HepG2 (cell line): ENCODE measurements around the gene ZNF341. TPM values are rescaled to one million over a fixed set of nuclear protein-coding genes. Genes with fewer than 3 reads are reported as not detected.

Experiments
- AGO2 ChIP-seq: fragments of 200-400 bp; formaldehyde crosslinking; optimal IDR thresholded peaks from 2 replicates; pipeline ENCODE3; 2017; ENCODE audit warnings: mild to moderate bottlenecking, low read depth, low read length, moderate library complexity
- ATF6 ChIP-seq: sonication (generic); formaldehyde crosslinking; conservative IDR thresholded peaks from 2 replicates; pipeline ENCODE4 v1.4.0; 2020; ENCODE audit warnings: missing genetic modification reagents
- BCL6 ChIP-seq: IDR thresholded peaks from 2 replicates; pipeline ENCODE4 v1.6.1; 2016; ENCODE audit warnings: missing genetic modification reagents, missing compliant biosample characterization
- CEBPG ChIP-seq: IDR thresholded peaks from 2 replicates; pipeline ENCODE4 v1.6.1; 2016
- EP300 ChIP-seq, 3 experiments: sonication (generic) in 1 of 3; formaldehyde crosslinking in 1 of 3; IDR thresholded peaks; 2 replicates each; pipeline versions ENCODE4 v1.5.1 to v1.6.1; 2011 to 2020; ENCODE audit warnings: low read depth in 2 of 3, low read length in 2 of 3, borderline replicate concordance in 1 of 3, improper control_type of control experiment in 1 of 3, mild to moderate bottlenecking in 1 of 3, missing genetic modification reagents in 1 of 3, moderate library complexity in 1 of 3
- KDM6A ChIP-seq: IDR thresholded peaks from 2 replicates; pipeline ENCODE4 v1.6.1; 2016; ENCODE audit warnings: low read depth
- LCORL ChIP-seq, 2 experiments: fragments of 450-650 bp in 1 of 2; sonication (generic) in 1 of 2; formaldehyde crosslinking in 1 of 2; IDR thresholded peaks; 2 replicates each; pipeline versions ENCODE4 v1.5.0 to v1.6.1; 2017 to 2020; ENCODE audit warnings: antibody characterized with exemption in 1 of 2, missing genetic modification reagents in 1 of 2
- RXRA ChIP-seq: sonication (generic); formaldehyde crosslinking; IDR thresholded peaks from 2 replicates; pipeline ENCODE4 v1.5.1; 2020; ENCODE audit warnings: missing genetic modification reagents
- SNAPC5 ChIP-seq: sonication (generic); formaldehyde crosslinking; IDR thresholded peaks from 2 replicates; pipeline ENCODE4 v1.8.1; 2023; ENCODE audit warnings: mild to moderate bottlenecking, missing genetic modification reagents, borderline replicate concordance
- ZBTB21 ChIP-seq: sonication (generic); formaldehyde crosslinking; IDR thresholded peaks from 2 replicates; pipeline ENCODE4 v1.4.0; 2020; ENCODE audit warnings: missing genetic modification reagents
- ZHX1 ChIP-seq: sonication (generic); formaldehyde crosslinking; IDR thresholded peaks from 2 replicates; pipeline ENCODE4 v1.8.1; 2022; ENCODE audit warnings: low read depth, mild to moderate bottlenecking, missing genetic modification reagents
- ZNF24 ChIP-seq: fragments of 450-650 bp; IDR thresholded peaks from 2 replicates; pipeline ENCODE4 v1.6.1; 2017; ENCODE audit warnings: antibody characterized with exemption, mild to moderate bottlenecking
- ZNF260 ChIP-seq: sonication (generic); formaldehyde crosslinking; IDR thresholded peaks from 2 replicates; pipeline ENCODE4 v1.4.0; 2020; ENCODE audit warnings: missing genetic modification reagents, low read depth, mild to moderate bottlenecking, borderline replicate concordance
- ZNF296 ChIP-seq: sonication (generic); formaldehyde crosslinking; conservative IDR thresholded peaks from 2 replicates; pipeline ENCODE4 v1.5.0; 2020; ENCODE audit warnings: mild to moderate bottlenecking, missing genetic modification reagents
- ZNF367 ChIP-seq: sonication (generic); formaldehyde crosslinking; IDR thresholded peaks from 2 replicates; pipeline ENCODE4 v1.4.0; 2020; ENCODE audit warnings: missing genetic modification reagents, borderline replicate concordance
- ZNF552 ChIP-seq: sonication (generic); formaldehyde crosslinking; IDR thresholded peaks from 2 replicates; pipeline ENCODE4 v1.9.0; 2022; ENCODE audit warnings: missing genetic modification reagents, mild to moderate bottlenecking, borderline replicate concordance
- ZNF567 ChIP-seq: sonication (generic); formaldehyde crosslinking; IDR thresholded peaks from 2 replicates; pipeline ENCODE4 v1.8.1; 2023; ENCODE audit warnings: mild to moderate bottlenecking, missing genetic modification reagents, borderline replicate concordance
- ZNF691 ChIP-seq: sonication (generic); formaldehyde crosslinking; IDR thresholded peaks from 2 replicates; pipeline ENCODE4 v1.4.0; 2020; ENCODE audit warnings: missing genetic modification reagents, low read depth, mild to moderate bottlenecking, borderline replicate concordance
- ZNF703 ChIP-seq: sonication (generic); formaldehyde crosslinking; IDR thresholded peaks from 2 replicates; pipeline ENCODE4 v1.5.1; 2020; ENCODE audit warnings: missing genetic modification reagents, mild to moderate bottlenecking, moderate library complexity, borderline replicate concordance
- polyA plus RNA-seq, 8 experiments: library from polyadenylated mRNA; depleted of rRNA in 3 of 8; stranded (reverse) in 7 of 8; unstranded in 1 of 8; fragments of >200 nt; fragmentation: Illumina TruSeq in 4 of 8; extraction: Trizol in 4 of 8; gene quantifications; 2 replicates each; pipeline versions ENCODE4 v1.2.1 to v1.2.3, GENCODE V29; 2011 to 2016; ENCODE audit warnings: low read depth in 4 of 8, missing spikeins in 1 of 8, mixed read lengths in 1 of 8; ENCODE audit not compliant: insufficient read depth in 1 of 8
- total RNA-seq, 5 experiments: library from RNA; depleted of rRNA; stranded (reverse); fragments of >200 nt; fragmentation: Illumina TruSeq; extraction: Trizol; gene quantifications; 2 replicates each; pipeline ENCODE4 v1.2.3, GENCODE V29; 2016; ENCODE audit warnings: low read depth in 1 of 5

The ZNF341 gene
- total and polyA plus RNA-seq, 2 of the 13 experiments (the other 11 are each of a cell fraction or from before 2014, with no cell fraction given): 1.1 to 2.2 TPM

- no peak; the same call in 1 of the 2 replicates for TF ChIP-seq ZNF703 (CRISPR knock-in tag)
- TF ChIP-seq CEBPG (CRISPR knock-in tag): peak; percentile 65
- TF ChIP-seq ZNF552 (CRISPR knock-in tag): no peak
- peak; percentile 97 for TF ChIP-seq ZNF296 (CRISPR knock-in tag)
- TF ChIP-seq ZNF691 (CRISPR knock-in tag): peak; percentile 80; the same call in 1 of the 2 replicates
- peak; percentile 96 for TF ChIP-seq ZNF567
- peak in 1 of 2 experiments; percentile 74; a peak in 2 of 4 replicates for TF ChIP-seq EP300 (IDR thresholded peaks at IDR 0.05; ENCODE audit: low read depth in 2 of 2, low read length in 2 of 2)
- TF ChIP-seq EP300 (CRISPR knock-in tag; IDR thresholded peaks at IDR 0.05; ENCODE audit: borderline replicate concordance): peak; percentile 88
- TF ChIP-seq RXRA (CRISPR knock-in tag): peak; percentile 97
- TF ChIP-seq KDM6A: peak; percentile 31; the same call in 1 of the 2 replicates
- TF ChIP-seq ZNF260: no peak
- TF ChIP-seq SNAPC5 (CRISPR knock-in tag): peak; percentile 55; the same call in 1 of the 2 replicates
- peak; percentile 79; the same call in 1 of the 2 replicates for TF ChIP-seq ZHX1 (CRISPR knock-in tag)
- TF ChIP-seq ATF6 (CRISPR knock-in tag): no peak
- TF ChIP-seq AGO2: no peak
- TF ChIP-seq ZBTB21 (CRISPR knock-in tag): no peak
- peak; percentile 93 for TF ChIP-seq BCL6 (CRISPR knock-in tag)
- TF ChIP-seq ZNF24: no peak
- no peak for TF ChIP-seq ZNF367 (CRISPR knock-in tag)
- TF ChIP-seq LCORL (IDR thresholded peaks at IDR 0.05): 0 out of 2 replicates have a peak, but pooled peaks have one; percentile 5
- TF ChIP-seq LCORL (CRISPR knock-in tag; IDR thresholded peaks at IDR 0.05): peak; percentile 95
These were observed 30.0 kb upstream of the ZNF341 start (continued) for GRCh38 chr20:33701629-33702450.
